ENCODE results near the gene HNRNPA1L2. TPM values are rescaled to one million over a fixed set of nuclear protein-coding genes. Genes with fewer than 3 reads are reported as not detected.
"Not testable (repeated sequence)": the region's sequence is repeated elsewhere in the genome, so short reads cannot be mapped to it uniquely, and the experiment has no call there.

HNRNPA1L2 gene
- total RNA-seq (1 to 10 TPM; 4.4 to 5.1 TPM), polyA plus RNA-seq (ENCODE audit: insufficient read length in 6 of 6) (10 to 100 TPM; 24.8 to 32.2 (median 28.0) TPM)
- long read RNA-seq, donor 1, transcript HNRNPA1L2-201 (1 exons, 1,372 nt), result major isoform, 13 of 13 reads
- long read RNA-seq, donor 1, partial matches to known transcripts, result 0 of 13 reads
- long read RNA-seq, donor 1, other reads (novel, unspliced or antisense), result 0 of 13 reads
- long read RNA-seq, donor 2, transcript HNRNPA1L2-201 (1 exons, 1,372 nt), result major isoform, 19 of 19 reads
- long read RNA-seq, donor 2, partial matches to known transcripts, result 0 of 19 reads
- long read RNA-seq, donor 2, other reads (novel, unspliced or antisense), result 0 of 19 reads
- long read RNA-seq, donor 3, transcript HNRNPA1L2-201 (1 exons, 1,372 nt), result major isoform, 9 of 9 reads
- long read RNA-seq, donor 3, partial matches to known transcripts, result 0 of 9 reads
- long read RNA-seq, donor 3, other reads (novel, unspliced or antisense), result 0 of 9 reads
- long read RNA-seq, donor 4, result 0 reads
- long read RNA-seq, donor 5, transcript HNRNPA1L2-201 (1 exons, 1,372 nt), result major isoform, 15 of 15 reads
- long read RNA-seq, donor 5, partial matches to known transcripts, result 0 of 15 reads
- long read RNA-seq, donor 5, other reads (novel, unspliced or antisense), result 0 of 15 reads
- long read RNA-seq, donor 6, transcript HNRNPA1L2-201 (1 exons, 1,372 nt), result major isoform, 8 of 8 reads
- long read RNA-seq, donor 6, partial matches to known transcripts, result 0 of 8 reads
- long read RNA-seq, donor 6, other reads (novel, unspliced or antisense), result 0 of 8 reads
- long read RNA-seq, donor 7, partial matches to known transcripts, result 0 of 3 reads
- long read RNA-seq, donor 7, other reads (novel, unspliced or antisense), result 0 of 3 reads
- long read RNA-seq, donor 8, transcript HNRNPA1L2-201 (1 exons, 1,372 nt), result major isoform, 8 of 8 reads
- long read RNA-seq, donor 8, partial matches to known transcripts, result 0 of 8 reads
- long read RNA-seq, donor 8, other reads (novel, unspliced or antisense), result 0 of 8 reads
- long read RNA-seq, donor 9, result 0 reads
- long read RNA-seq, donor 10, result 0 reads
- long read RNA-seq, donor 11, transcript HNRNPA1L2-201 (1 exons, 1,372 nt), result major isoform, 23 of 23 reads
- long read RNA-seq, donor 11, partial matches to known transcripts, result 0 of 23 reads
- long read RNA-seq, donor 11, other reads (novel, unspliced or antisense), result 0 of 23 reads
- long read RNA-seq, donor 12, transcript HNRNPA1L2-201 (1 exons, 1,372 nt), result major isoform, 6 of 6 reads
- long read RNA-seq, donor 12, partial matches to known transcripts, result 0 of 6 reads
- long read RNA-seq, donor 12, other reads (novel, unspliced or antisense), result 0 of 6 reads

GRCh38 chr13:52642131-52642530, at the start of gene HNRNPA1L2:
Gene HNRNPA1L2, plus strand, starts transcription at chr13:52642431. Its CDS starts 62 bp downstream, at chr13:52642493.
- H3K4me3 ChIP-seq, result no peak within 1 kb of the TSS
- intact Hi-C loops (cut with DNase I), result no loop called here
- H3K27ac ChIP-seq, result no peak within 1 kb of the TSS
- ATAC-seq (no peak), DNase-seq (no peak)
- no peaks in the 10 kb centered on the region for H3K9me3 ChIP-seq
- H3K36me3 ChIP-seq, result peaks cover 0 to 14% of the 10 kb centered on the region in 2 donors
- no peaks in the 10 kb centered on the region for H3K4me1 ChIP-seq
- no peak for TF ChIP-seq CTCF (IDR thresholded peaks at IDR 0.05)
- no peaks in the 10 kb centered on the region for H3K27me3 ChIP-seq

- H3K9me3 ChIP-seq; DNase-seq; intact Hi-C loops (cut with DNase I); H3K4me3 ChIP-seq; ATAC-seq; H3K27ac ChIP-seq; H3K36me3 ChIP-seq; H3K4me1 ChIP-seq: not testable (repeated sequence)
- peaks cover 0 to 12% of the 10 kb centered on the region in 2 donors for H3K27me3 ChIP-seq
Measured at GRCh38 chr13:52593175-52593574, 49.1 kb upstream of the HNRNPA1L2 start.

- H3K4me1 ChIP-seq; H3K36me3 ChIP-seq; H3K9me3 ChIP-seq; ATAC-seq; intact Hi-C loops (cut with DNase I); H3K27ac ChIP-seq; DNase-seq; H3K4me3 ChIP-seq: not testable (repeated sequence)
- H3K27me3 ChIP-seq, result peaks cover 0 to 19% of the 10 kb centered on the region in 2 donors
Measured at GRCh38 chr13:52593812-52594211, 48.4 kb upstream of the HNRNPA1L2 start.

- ATAC-seq; H3K27ac ChIP-seq; H3K4me3 ChIP-seq; H3K36me3 ChIP-seq; intact Hi-C loops (cut with DNase I); H3K4me1 ChIP-seq; H3K9me3 ChIP-seq; DNase-seq: not testable (repeated sequence)
- H3K27me3 ChIP-seq, result peaks cover 0 to 23% of the 10 kb centered on the region in 2 donors
Measured at GRCh38 chr13:52594295-52594694, 47.9 kb upstream of the HNRNPA1L2 start.

- intact Hi-C loops (cut with DNase I), result no loop called here
- Histone ChIP-seq H3K9me3 (no peaks in the 10 kb centered on the region), H3K36me3 (no peaks in the 10 kb centered on the region), H3K4me3 (no peak overlapping the region), H3K27me3 (peaks cover 0 to 45% of the 10 kb centered on the region in 2 donors), H3K27ac (no peak overlapping the region), H3K4me1 (peaks cover 9 to 10% of the 10 kb centered on the region in 2 donors)
- no peak for DNase-seq
- no peak for TF ChIP-seq CTCF (IDR thresholded peaks at IDR 0.05)
- no peak for ATAC-seq
Measured at GRCh38 chr13:52597676-52598075, 44.6 kb upstream of the HNRNPA1L2 start.
